Endothelial cell of umbilical vein (primary cell): ENCODE data around the gene DCAF4. TPM values are rescaled to one million over a fixed set of nuclear protein-coding genes. Genes with fewer than 3 reads are reported as not detected.
A peak's percentile ranks its signal among the peaks of the same experiment; 100 is the strongest.

Experiments
- BruUV-seq: library from RNA; stranded (reverse); fragments of 400-500 nt; replicated peaks from 2 replicates; lab custom pipeline; 2021; lab: Mats Ljungman, UMichigan
- CTCF ChIA-PET: fragments of 300-600, 350-600 bp; sonication (Branson Sonifier 250); formaldehyde crosslinking; loops from one replicate; lab custom pipeline; 2021; ENCODE audit warnings: antibody characterized with exemption, inconsistent platforms; lab: Charles Lee
- POLR2A ChIA-PET: fragments of 300-600, 350-600 bp; sonication (Branson Sonifier 250); formaldehyde crosslinking; loops from one replicate; lab custom pipeline; 2021; ENCODE audit warnings: antibody characterized with exemption, inconsistent platforms; lab: Charles Lee
- DNase-seq: peaks from one replicate; pipeline ENCODE4 v3.0.0-alpha.2; 2011; ENCODE audit warnings: low read depth, low spot score
- FAIRE-seq: peaks from 2 replicates; lab custom pipeline; 2011; peaks lifted over from hg19 to GRCh38; lab: Jason Lieb, UNC
- H2AFZ ChIP-seq: 2 replicates; pipeline ENCODE4 v1.6.0; 2012; ENCODE audit warnings: low read depth, low read length, control low read depth, inconsistent platforms
- H3K27ac ChIP-seq: 2 replicates; pipeline ENCODE4 v1.5.1; 2011; ENCODE audit warnings: low read depth, mild to moderate bottlenecking, control low read depth, low read length, moderate library complexity; ENCODE audit not compliant: insufficient read depth
- H3K27me3 ChIP-seq, 2 experiments: 2 replicates each; pipeline versions ENCODE4 v1.6.0 to v1.6.1; 2011; ENCODE audit warnings: low read length in 2 of 2, mixed read lengths in 1 of 2; ENCODE audit not compliant: control insufficient read depth in 2 of 2, insufficient read depth in 2 of 2
- H3K36me3 ChIP-seq, 2 experiments: 2 replicates in 1 of 2; 3 replicates in 1 of 2; pipeline ENCODE4 v1.5.1; 2011; ENCODE audit warnings: low read length in 2 of 2, mild to moderate bottlenecking in 1 of 2, moderate library complexity in 1 of 2; ENCODE audit not compliant: control insufficient read depth in 2 of 2, insufficient read depth in 2 of 2; ENCODE audit errors: extremely low read depth in 1 of 2
- H3K4me1 ChIP-seq: 3 replicates; pipeline ENCODE4 v1.5.1; 2011; ENCODE audit warnings: mild to moderate bottlenecking, low read length; ENCODE audit not compliant: control insufficient read depth, insufficient read depth; ENCODE audit errors: extremely low read depth
- H3K4me2 ChIP-seq: 2 replicates; pipeline ENCODE4 v1.6.1; 2011; ENCODE audit warnings: low read length, control low read depth, mixed read lengths; ENCODE audit not compliant: insufficient read depth
- H3K4me3 ChIP-seq, 3 experiments: fragments of 200-600 bp in 1 of 3; sonication (generic), shearing (Covaris generic) in 1 of 3; replicated peaks in 1 of 3; 2 replicates each; pipeline ENCODE4 v1.5.1; 2011 to 2016; ENCODE audit warnings: control low read depth in 3 of 3, low read length in 3 of 3, mild to moderate bottlenecking in 2 of 3, inconsistent platforms in 1 of 3, low read depth in 1 of 3, moderate library complexity in 1 of 3; ENCODE audit not compliant: insufficient read depth in 1 of 3
- H3K79me2 ChIP-seq: 2 replicates; pipeline ENCODE4 v1.6.0; 2012; ENCODE audit warnings: low read length, inconsistent platforms; ENCODE audit not compliant: control insufficient read depth, insufficient read depth
- H3K9ac ChIP-seq: replicated peaks from 2 replicates; pipeline ENCODE3; 2011; ENCODE audit warnings: low read length, control low read depth; ENCODE audit not compliant: insufficient read depth; ENCODE audit errors: extremely low read depth
- H3K9me1 ChIP-seq: replicated peaks from 3 replicates; pipeline ENCODE4 v1.6.0; 2011; ENCODE audit warnings: mild to moderate bottlenecking, low read length; ENCODE audit not compliant: control insufficient read depth, insufficient read depth; ENCODE audit errors: extremely low read depth
- H3K9me3 ChIP-seq: replicated peaks from 2 replicates; pipeline ENCODE4 v1.5.1; 2012; ENCODE audit warnings: low read length, inconsistent platforms; ENCODE audit not compliant: control insufficient read depth, insufficient read depth
- H4K20me1 ChIP-seq: replicated peaks from 2 replicates; pipeline ENCODE3; 2011; ENCODE audit warnings: mild to moderate bottlenecking, low read length; ENCODE audit not compliant: control insufficient read depth, insufficient read depth; ENCODE audit errors: extremely low read depth
- CTCF ChIP-seq, 2 donors: IDR thresholded peaks; 1 replicate in 1 of 2; 2 replicates in 1 of 2; pipeline ENCODE4 v1.5.1; 2011; ENCODE audit warnings: low read length in 2 of 2, mild to moderate bottlenecking in 2 of 2, moderate library complexity in 2 of 2, control low read depth in 1 of 2, inconsistent platforms in 1 of 2, low read depth in 1 of 2; ENCODE audit not compliant: insufficient read depth in 1 of 2; ENCODE audit errors: extremely low read depth in 1 of 2
- EZH2 ChIP-seq: IDR thresholded peaks from 2 replicates; pipeline ENCODE4 v1.6.1; 2012; ENCODE audit warnings: borderline replicate concordance, low read depth, mild to moderate bottlenecking, moderate library complexity, low read length, inconsistent platforms; ENCODE audit not compliant: severe bottlenecking
- FOS ChIP-seq: IDR thresholded peaks from 2 replicates; pipeline ENCODE4 v1.6.1; 2011; ENCODE audit warnings: mild to moderate bottlenecking, low read length, moderate library complexity, borderline replicate concordance; ENCODE audit not compliant: insufficient read depth
- GATA2 ChIP-seq: IDR thresholded peaks from 2 replicates; pipeline ENCODE4 v1.7.0; 2011; ENCODE audit warnings: low read depth, mild to moderate bottlenecking, moderate library complexity, mixed read lengths, low read length; ENCODE audit not compliant: insufficient read length, insufficient read depth
- JUN ChIP-seq: IDR thresholded peaks from 2 replicates; pipeline ENCODE4 v1.6.1; 2011; ENCODE audit warnings: borderline replicate concordance, low read depth; ENCODE audit not compliant: insufficient read length, insufficient read depth
- MAX ChIP-seq: IDR thresholded peaks from 2 replicates; pipeline ENCODE4 v1.6.1; 2011; ENCODE audit not compliant: insufficient read depth, insufficient read length
- MYC ChIP-seq: IDR thresholded peaks from one replicate; pipeline ENCODE4 v1.6.1; 2011; ENCODE audit warnings: mild to moderate bottlenecking, low read depth, low read length
- POLR2A ChIP-seq: IDR thresholded peaks from 2 replicates; pipeline ENCODE4 v1.6.1; 2012; ENCODE audit warnings: low read depth, mild to moderate bottlenecking, control low read depth, low read length
- POLR2AphosphoS5 ChIP-seq: IDR thresholded peaks from 2 replicates; pipeline ENCODE4 v1.6.1; 2012; ENCODE audit warnings: low read depth, mild to moderate bottlenecking, control low read depth, low read length, moderate library complexity; ENCODE audit not compliant: insufficient read depth
- dilution Hi-C: fragments of 300-500 bp; cut with MboI; formaldehyde crosslinking; loops from one replicate; pipeline ENCODE4 v1.15.0; 2019; ENCODE audit warnings: low sequenced_read_pairs; ENCODE audit not compliant: extremely low pct_ligation_motif_present
- intact Hi-C: fragments of 100-400 bp; cut with micrococcal nuclease; formaldehyde crosslinking; loops from one replicate; pipeline ENCODE4 v1.10.0; 2022
- polyA plus RNA-seq, 4 experiments: library from polyadenylated mRNA; depleted of rRNA in 3 of 4; stranded (reverse) in 3 of 4; unstranded in 1 of 4; fragments of >200 nt; gene quantifications; 2 replicates each; pipeline versions ENCODE4 v1.2.1 to v1.2.3, GENCODE V29; 2011 to 2012; ENCODE audit warnings: missing spikeins in 1 of 4
- total RNA-seq: library from RNA; stranded (reverse); gene quantifications from 2 replicates; pipeline ENCODE4 v1.2.3, GENCODE V29; 2021

The DCAF4 gene
- total and polyA plus RNA-seq, 2 donors (not counting 3 experiments of a cell fraction or from before 2014, with no cell fraction given) = 8.6 to 15.8 TPM

- H3K4me3 ChIP-seq = no peak overlapping the region
- no peaks in the 10 kb centered on the region for H4K20me1 ChIP-seq
- no peaks in the 10 kb centered on the region for H3K36me3 ChIP-seq
- no peak overlapping the region for H3K9ac ChIP-seq
- CTCF ChIA-PET = interaction anchor here (1.1 to 3.6 kb wide), 8 partner anchors 9 to 394 kb away, joined by 3 to 40 read pairs (median 4); partner anchors contain the start of gene DPF3
- H3K9me3 ChIP-seq = no peaks in the 10 kb centered on the region
- H3K9me1 ChIP-seq = no peaks in the 10 kb centered on the region
- POLR2A ChIA-PET = no interaction called here
- DNase-seq (peak; percentile 21), FAIRE-seq (no peak)
- intact Hi-C loops = no loop called here
- no TSS peak for BruUV-seq
- H2AFZ ChIP-seq = no peak overlapping the region
- no peaks in the 10 kb centered on the region for H3K79me2 ChIP-seq
- TF ChIP-seq POLR2AphosphoS5 = no peak
- no peak for TF ChIP-seq EZH2
- TF ChIP-seq POLR2A = no peak
- TF ChIP-seq GATA2 = no peak
- TF ChIP-seq JUN = no peak
- no peak for TF ChIP-seq FOS
- no peak for TF ChIP-seq MAX
- no peak for TF ChIP-seq MYC
- TF ChIP-seq CTCF (IDR thresholded peaks at IDR 0.05; ENCODE audit: extremely low read depth in 1 of 2, insufficient read depth in 1 of 2, low read depth in 1 of 2, low read length in 2 of 2) = no peak
- no peaks in the 10 kb centered on the region for H3K27me3 ChIP-seq
- dilution Hi-C loops = no loop called here
- H3K4me2 ChIP-seq = peak overlapping the region; percentile 16
- H3K27ac ChIP-seq = no peak overlapping the region
- H3K4me1 ChIP-seq = no peaks in the 10 kb centered on the region
These were observed 18.4 kb upstream of the DCAF4 start for GRCh38 chr14:72907886-72908285.
